SK-N-SH treated with all-trans-retinoic acid at 6 μM for 48 hours (cell line): Measurements from ENCODE around the gene GPR31.

ENCODE experiments used
- ATAC-seq: fragments of 200-7000 bp; cut with Tn5 transposase; 3 replicates; pipeline ENCODE4 v1.9.1; 2020; ENCODE audit warnings: mild to moderate bottlenecking, moderate library complexity
- ARNTL ChIP-seq: fragments of 450-650 bp; formaldehyde crosslinking; IDR thresholded peaks from 2 replicates; pipeline ENCODE4 v1.5.0; 2020; ENCODE audit warnings: low read depth, mild to moderate bottlenecking, moderate library complexity, borderline replicate concordance
- CSDC2 ChIP-seq: fragments of 250-450 bp; sonication (Bioruptor Pico); IDR thresholded peaks from 2 replicates; pipeline ENCODE4 v1.5.0; 2020; ENCODE audit warnings: mild to moderate bottlenecking, moderate library complexity
- CSRNP3 ChIP-seq: fragments of 250-450 bp; sonication (Bioruptor Pico); IDR thresholded peaks from 2 replicates; pipeline ENCODE4 v1.5.1; 2021; ENCODE audit warnings: mild to moderate bottlenecking, moderate library complexity
- ESRRG ChIP-seq: fragments of 250-450 bp; sonication (Bioruptor Pico); IDR thresholded peaks from 2 replicates; pipeline ENCODE4 v1.6.1; 2021; ENCODE audit warnings: mild to moderate bottlenecking
- GLIS3 ChIP-seq: fragments of 250-450 bp; sonication (Bioruptor Pico); IDR thresholded peaks from 2 replicates; pipeline ENCODE4 v1.5.0; 2020; ENCODE audit warnings: mild to moderate bottlenecking, moderate library complexity
- ISL1 ChIP-seq: fragments of 250-450 bp; sonication (Bioruptor Pico); IDR thresholded peaks from 2 replicates; pipeline ENCODE4 v2.1.2; 2022; ENCODE audit warnings: mild to moderate bottlenecking, moderate library complexity
- OSR1 ChIP-seq: fragments of 250-450 bp; sonication (Bioruptor Pico); IDR thresholded peaks from 2 replicates; pipeline ENCODE4 v1.8.0; 2022; ENCODE audit warnings: moderate library complexity, mild to moderate bottlenecking, inconsistent platforms
- POU6F1 ChIP-seq: fragments of 250-450 bp; sonication (Bioruptor Pico); IDR thresholded peaks from 2 replicates; pipeline ENCODE4 v1.8.0; 2021; ENCODE audit warnings: low read depth, mild to moderate bottlenecking, moderate library complexity, borderline replicate concordance
- RARB ChIP-seq: fragments of 250-450 bp; sonication (Bioruptor Pico); IDR thresholded peaks from 2 replicates; pipeline ENCODE4 v1.8.0; 2021; ENCODE audit warnings: mild to moderate bottlenecking, moderate library complexity
- SNAI2 ChIP-seq: fragments of 250-450 bp; sonication (Bioruptor Pico); IDR thresholded peaks from 2 replicates; pipeline ENCODE4 v1.5.0; 2020; ENCODE audit warnings: mild to moderate bottlenecking, moderate library complexity
- TOX ChIP-seq: fragments of 250-450 bp; sonication (Bioruptor Pico); IDR thresholded peaks from 2 replicates; pipeline ENCODE4 v1.8.0; 2021; ENCODE audit warnings: mild to moderate bottlenecking, moderate library complexity, borderline replicate concordance
- TSHZ2 ChIP-seq: fragments of 250-450 bp; sonication (Bioruptor Pico); IDR thresholded peaks from 2 replicates; pipeline ENCODE4 v1.5.0; 2020; ENCODE audit warnings: mild to moderate bottlenecking, moderate library complexity
- ZC3H10 ChIP-seq: fragments of 250-450 bp; sonication (Bioruptor Pico); IDR thresholded peaks from 2 replicates; pipeline ENCODE4 v1.5.1; 2021; ENCODE audit warnings: mild to moderate bottlenecking, moderate library complexity
- ZFP3 ChIP-seq: fragments of 250-450 bp; sonication (Bioruptor Pico); IDR thresholded peaks from 2 replicates; pipeline ENCODE4 v1.5.0; 2020; ENCODE audit warnings: mild to moderate bottlenecking, moderate library complexity
- ZFP30 ChIP-seq: fragments of 450-650 bp; formaldehyde crosslinking; IDR thresholded peaks from 2 replicates; pipeline ENCODE4 v1.5.0; 2022; ENCODE audit warnings: mild to moderate bottlenecking, moderate library complexity
- ZNF565 ChIP-seq: fragments of 450-650 bp; formaldehyde crosslinking; conservative IDR thresholded peaks from 2 replicates; pipeline ENCODE4 v1.5.0; 2020; ENCODE audit warnings: low read depth, mild to moderate bottlenecking, moderate library complexity
- ZNF8 ChIP-seq: fragments of 450-650 bp; formaldehyde crosslinking; IDR thresholded peaks from 2 replicates; pipeline ENCODE4 v1.5.0; 2020; ENCODE audit warnings: mild to moderate bottlenecking, moderate library complexity

GPR31 gene

GRCh38 chr6:167116109-167116837 is 41.5 kb downstream of the GPR31 start:
- TF ChIP-seq CSRNP3 = no peak
- TF ChIP-seq ISL1 = no peak
- no peak for TF ChIP-seq ZFP3 (CRISPR knock-in tag)
- TF ChIP-seq GLIS3 (CRISPR knock-in tag) = no peak
- TF ChIP-seq ZC3H10 (CRISPR knock-in tag) = no peak
- no peak for TF ChIP-seq ESRRG (CRISPR knock-in tag)
- TF ChIP-seq ZNF8 (CRISPR knock-in tag) = no peak
- no peak for ATAC-seq

GRCh38 chr6:167115054-167115453 is 42.7 kb downstream of the GPR31 start:
- TF ChIP-seq TOX (CRISPR knock-in tag) (no peak), OSR1 (no peak), ZNF8 (CRISPR knock-in tag) (no peak), ARNTL (CRISPR knock-in tag) (no peak), GLIS3 (CRISPR knock-in tag) (no peak), ZFP3 (CRISPR knock-in tag) (no peak), POU6F1 (CRISPR knock-in tag) (no peak), CSRNP3 (no peak), TSHZ2 (CRISPR knock-in tag) (no peak), ZNF565 (no peak)
- no peak for ATAC-seq

GRCh38 chr6:167113935-167114910 is 43.6 kb downstream of the GPR31 start:
- no peak for ATAC-seq
- no peak for TF ChIP-seq TOX (CRISPR knock-in tag)
- no peak for TF ChIP-seq ZC3H10 (CRISPR knock-in tag)
- no peak for TF ChIP-seq ZFP30
- TF ChIP-seq POU6F1 (CRISPR knock-in tag) = no peak
- no peak for TF ChIP-seq ISL1
- TF ChIP-seq GLIS3 (CRISPR knock-in tag) = no peak
- TF ChIP-seq SNAI2 (CRISPR knock-in tag) = no peak
- no peak for TF ChIP-seq RARB (CRISPR knock-in tag)
- no peak for TF ChIP-seq ARNTL (CRISPR knock-in tag)
- TF ChIP-seq ZNF8 (CRISPR knock-in tag) = no peak
- no peak for TF ChIP-seq ZNF565
- TF ChIP-seq TSHZ2 (CRISPR knock-in tag) = no peak
- TF ChIP-seq CSDC2 = no peak
